ENCODE results near the gene TRIM47. TPM values are rescaled to one million over a fixed set of nuclear protein-coding genes. Genes with fewer than 3 reads are reported as not detected.

Gene TRIM47
- total and polyA plus RNA-seq, 2 experiments from 2014 or later = 7.2 to 9.9 TPM

- TF ChIP-seq ZNF462 (CRISPR knock-in tag; IDR thresholded peaks at IDR 0.05) (no peak), CTCF (conservative IDR thresholded peaks at IDR 0.05; ENCODE audit: low read depth in 2 of 2) (no peak), CREB1 (CRISPR knock-in tag; IDR thresholded peaks at IDR 0.05; ENCODE audit: low read depth) (no peak), EZH2phosphoT487 (IDR thresholded peaks at IDR 0.05; ENCODE audit: unreplicated experiment) (no peak)
Measured at GRCh38 chr17:75874323-75875181, 3.8 kb downstream of the TRIM47 start (continued).

- no peak for DNase-seq (ENCODE audit: low spot score)
- peaks cover 32% of the 10 kb centered on the region for H3K27me3 Mint-ChIP-seq (ENCODE audit: insufficient read depth, low read depth, poor library complexity)
- TF ChIP-seq CREB1 (CRISPR knock-in tag; IDR thresholded peaks at IDR 0.05; ENCODE audit: low read depth) = no peak
- no peak for TF ChIP-seq JUNB (IDR thresholded peaks at IDR 0.05; ENCODE audit: unreplicated experiment)
- TF ChIP-seq ZNF331 (CRISPR knock-in tag; IDR thresholded peaks at IDR 0.05; ENCODE audit: low read depth) = no peak
- no peak for TF ChIP-seq CTCF (conservative IDR thresholded peaks at IDR 0.05; ENCODE audit: low read depth in 2 of 2)
Measured at GRCh38 chr17:75873587-75874322, 4.6 kb downstream of the TRIM47 start.

More at GRCh38 chr17:75873587-75874322, 4.6 kb downstream of the TRIM47 start:
- Mint-ChIP-seq H3K27ac (no peak overlapping the region), H3K36me3 (ENCODE audit: low read depth) (no peaks in the 10 kb centered on the region; the same call in 2 of the 3 replicates), H3K4me1 (peaks cover 27% of the 10 kb centered on the region), H3K4me3 (no peak overlapping the region), H3K9me3 (no peaks in the 10 kb centered on the region)
- H3F3A ChIP-seq (replicated peaks; ENCODE audit: low read depth) = peaks cover 17% of the 10 kb centered on the region
- H3K36me3 ChIP-seq (ENCODE audit: insufficient read depth) = no peaks in the 10 kb centered on the region
- no peak overlapping the region for H3K4me2 ChIP-seq
- peaks cover 16% of the 10 kb centered on the region; the same call in 1 of the 2 replicates for H3K4me1 ChIP-seq (ENCODE audit: insufficient read depth)
- H4K20me1 ChIP-seq (replicated peaks; ENCODE audit: insufficient read depth) = no peaks in the 10 kb centered on the region
- H3K9me2 ChIP-seq (ENCODE audit: insufficient read depth) = no peaks in the 10 kb centered on the region
- no peak overlapping the region for H3K27ac ChIP-seq (ENCODE audit: low read depth)
- ATAC-seq = no peak
- peaks cover 27% of the 10 kb centered on the region for H3K27me3 ChIP-seq (ENCODE audit: insufficient read depth)
- H3K4me3 ChIP-seq = no peak overlapping the region
- H3K79me2 ChIP-seq (replicated peaks; ENCODE audit: insufficient read depth) = no peaks in the 10 kb centered on the region
- H2AFZ ChIP-seq = no peak overlapping the region

All from GM23338 (cell line).